Endothelial cell of umbilical vein (primary cell): ENCODE data around the gene POP7. TPM values are rescaled to one million over a fixed set of nuclear protein-coding genes. Genes with fewer than 3 reads are reported as not detected.

Source experiments
- BruUV-seq: library from RNA; stranded (reverse); fragments of 400-500 nt; replicated peaks from 2 replicates; lab custom pipeline; 2021; lab: Mats Ljungman, UMichigan
- CTCF ChIA-PET: fragments of 300-600, 350-600 bp; sonication (Branson Sonifier 250); formaldehyde crosslinking; loops from one replicate; lab custom pipeline; 2021; ENCODE audit warnings: antibody characterized with exemption, inconsistent platforms; lab: Charles Lee
- POLR2A ChIA-PET: fragments of 300-600, 350-600 bp; sonication (Branson Sonifier 250); formaldehyde crosslinking; loops from one replicate; lab custom pipeline; 2021; ENCODE audit warnings: antibody characterized with exemption, inconsistent platforms; lab: Charles Lee
- DNase-seq: peaks from one replicate; pipeline ENCODE4 v3.0.0-alpha.2; 2011; ENCODE audit warnings: low read depth, low spot score
- FAIRE-seq: peaks from 2 replicates; lab custom pipeline; 2011; peaks lifted over from hg19 to GRCh38; lab: Jason Lieb, UNC
- H2AFZ ChIP-seq: 2 replicates; pipeline ENCODE4 v1.6.0; 2012; ENCODE audit warnings: low read depth, low read length, control low read depth, inconsistent platforms
- H3K27ac ChIP-seq: 2 replicates; pipeline ENCODE4 v1.5.1; 2011; ENCODE audit warnings: low read depth, mild to moderate bottlenecking, control low read depth, low read length, moderate library complexity; ENCODE audit not compliant: insufficient read depth
- H3K27me3 ChIP-seq, 2 experiments: 2 replicates each; pipeline versions ENCODE4 v1.6.0 to v1.6.1; 2011; ENCODE audit warnings: low read length in 2 of 2, mixed read lengths in 1 of 2; ENCODE audit not compliant: control insufficient read depth in 2 of 2, insufficient read depth in 2 of 2
- H3K36me3 ChIP-seq, 2 experiments: 2 replicates in 1 of 2; 3 replicates in 1 of 2; pipeline ENCODE4 v1.5.1; 2011; ENCODE audit warnings: low read length in 2 of 2, mild to moderate bottlenecking in 1 of 2, moderate library complexity in 1 of 2; ENCODE audit not compliant: control insufficient read depth in 2 of 2, insufficient read depth in 2 of 2; ENCODE audit errors: extremely low read depth in 1 of 2
- H3K4me1 ChIP-seq: 3 replicates; pipeline ENCODE4 v1.5.1; 2011; ENCODE audit warnings: mild to moderate bottlenecking, low read length; ENCODE audit not compliant: control insufficient read depth, insufficient read depth; ENCODE audit errors: extremely low read depth
- H3K4me2 ChIP-seq: 2 replicates; pipeline ENCODE4 v1.6.1; 2011; ENCODE audit warnings: low read length, control low read depth, mixed read lengths; ENCODE audit not compliant: insufficient read depth
- H3K4me3 ChIP-seq, 3 experiments: fragments of 200-600 bp in 1 of 3; sonication (generic), shearing (Covaris generic) in 1 of 3; replicated peaks in 1 of 3; 2 replicates each; pipeline ENCODE4 v1.5.1; 2011 to 2016; ENCODE audit warnings: control low read depth in 3 of 3, low read length in 3 of 3, mild to moderate bottlenecking in 2 of 3, inconsistent platforms in 1 of 3, low read depth in 1 of 3, moderate library complexity in 1 of 3; ENCODE audit not compliant: insufficient read depth in 1 of 3
- H3K79me2 ChIP-seq: 2 replicates; pipeline ENCODE4 v1.6.0; 2012; ENCODE audit warnings: low read length, inconsistent platforms; ENCODE audit not compliant: control insufficient read depth, insufficient read depth
- H3K9ac ChIP-seq: replicated peaks from 2 replicates; pipeline ENCODE3; 2011; ENCODE audit warnings: low read length, control low read depth; ENCODE audit not compliant: insufficient read depth; ENCODE audit errors: extremely low read depth
- H3K9me1 ChIP-seq: replicated peaks from 3 replicates; pipeline ENCODE4 v1.6.0; 2011; ENCODE audit warnings: mild to moderate bottlenecking, low read length; ENCODE audit not compliant: control insufficient read depth, insufficient read depth; ENCODE audit errors: extremely low read depth
- H3K9me3 ChIP-seq: replicated peaks from 2 replicates; pipeline ENCODE4 v1.5.1; 2012; ENCODE audit warnings: low read length, inconsistent platforms; ENCODE audit not compliant: control insufficient read depth, insufficient read depth
- H4K20me1 ChIP-seq: replicated peaks from 2 replicates; pipeline ENCODE3; 2011; ENCODE audit warnings: mild to moderate bottlenecking, low read length; ENCODE audit not compliant: control insufficient read depth, insufficient read depth; ENCODE audit errors: extremely low read depth
- CTCF ChIP-seq, 2 donors: IDR thresholded peaks; 1 replicate in 1 of 2; 2 replicates in 1 of 2; pipeline ENCODE4 v1.5.1; 2011; ENCODE audit warnings: low read length in 2 of 2, mild to moderate bottlenecking in 2 of 2, moderate library complexity in 2 of 2, control low read depth in 1 of 2, inconsistent platforms in 1 of 2, low read depth in 1 of 2; ENCODE audit not compliant: insufficient read depth in 1 of 2; ENCODE audit errors: extremely low read depth in 1 of 2
- EZH2 ChIP-seq: IDR thresholded peaks from 2 replicates; pipeline ENCODE4 v1.6.1; 2012; ENCODE audit warnings: borderline replicate concordance, low read depth, mild to moderate bottlenecking, moderate library complexity, low read length, inconsistent platforms; ENCODE audit not compliant: severe bottlenecking
- FOS ChIP-seq: IDR thresholded peaks from 2 replicates; pipeline ENCODE4 v1.6.1; 2011; ENCODE audit warnings: mild to moderate bottlenecking, low read length, moderate library complexity, borderline replicate concordance; ENCODE audit not compliant: insufficient read depth
- GATA2 ChIP-seq: IDR thresholded peaks from 2 replicates; pipeline ENCODE4 v1.7.0; 2011; ENCODE audit warnings: low read depth, mild to moderate bottlenecking, moderate library complexity, mixed read lengths, low read length; ENCODE audit not compliant: insufficient read length, insufficient read depth
- JUN ChIP-seq: IDR thresholded peaks from 2 replicates; pipeline ENCODE4 v1.6.1; 2011; ENCODE audit warnings: borderline replicate concordance, low read depth; ENCODE audit not compliant: insufficient read length, insufficient read depth
- MAX ChIP-seq: IDR thresholded peaks from 2 replicates; pipeline ENCODE4 v1.6.1; 2011; ENCODE audit not compliant: insufficient read depth, insufficient read length
- MYC ChIP-seq: IDR thresholded peaks from one replicate; pipeline ENCODE4 v1.6.1; 2011; ENCODE audit warnings: mild to moderate bottlenecking, low read depth, low read length
- POLR2A ChIP-seq: IDR thresholded peaks from 2 replicates; pipeline ENCODE4 v1.6.1; 2012; ENCODE audit warnings: low read depth, mild to moderate bottlenecking, control low read depth, low read length
- POLR2AphosphoS5 ChIP-seq: IDR thresholded peaks from 2 replicates; pipeline ENCODE4 v1.6.1; 2012; ENCODE audit warnings: low read depth, mild to moderate bottlenecking, control low read depth, low read length, moderate library complexity; ENCODE audit not compliant: insufficient read depth
- dilution Hi-C: fragments of 300-500 bp; cut with MboI; formaldehyde crosslinking; loops from one replicate; pipeline ENCODE4 v1.15.0; 2019; ENCODE audit warnings: low sequenced_read_pairs; ENCODE audit not compliant: extremely low pct_ligation_motif_present
- intact Hi-C: fragments of 100-400 bp; cut with micrococcal nuclease; formaldehyde crosslinking; loops from one replicate; pipeline ENCODE4 v1.10.0; 2022
- polyA plus RNA-seq, 4 experiments: library from polyadenylated mRNA; depleted of rRNA in 3 of 4; stranded (reverse) in 3 of 4; unstranded in 1 of 4; fragments of >200 nt; gene quantifications; 2 replicates each; pipeline versions ENCODE4 v1.2.1 to v1.2.3, GENCODE V29; 2011 to 2012; ENCODE audit warnings: missing spikeins in 1 of 4
- total RNA-seq: library from RNA; stranded (reverse); gene quantifications from 2 replicates; pipeline ENCODE4 v1.2.3, GENCODE V29; 2021

Gene POP7
- total and polyA plus RNA-seq, 2 donors (not counting 3 experiments of a cell fraction or from before 2014, with no cell fraction given): 47.4 to 48.8 TPM

GRCh38 chr7:100726996-100727761 is 21.3 kb downstream of the POP7 start:
- H3K36me3 ChIP-seq: no peaks in the 10 kb centered on the region
- no peaks in the 10 kb centered on the region for H3K4me1 ChIP-seq
- no peak overlapping the region for H3K4me3 ChIP-seq
- POLR2A ChIA-PET: interaction anchor here (0.6 kb wide), 1 partner anchor 36 kb away, joined by 5 read pairs; no protein-coding TSS in a partner anchor
- H4K20me1 ChIP-seq: no peaks in the 10 kb centered on the region
- no peaks in the 10 kb centered on the region for H3K9me3 ChIP-seq
- H3K9ac ChIP-seq: no peak overlapping the region
- H3K79me2 ChIP-seq: no peaks in the 10 kb centered on the region
- H3K27me3 ChIP-seq: peaks cover 4 to 11% of the 10 kb centered on the region in 2 experiments
- DNase-seq: no peak
- H3K27ac ChIP-seq: no peak overlapping the region
- H3K4me2 ChIP-seq: no peak overlapping the region
- dilution Hi-C loops: no loop called here
- no peaks in the 10 kb centered on the region for H3K9me1 ChIP-seq
- no TSS peak for BruUV-seq
- FAIRE-seq: no peak
- intact Hi-C loops: no loop called here
- CTCF ChIA-PET: interaction anchor here (0.9 to 5.2 kb wide), 5 partner anchors 11 to 163 kb away, joined by 3 to 90 read pairs (median 3); partner anchors contain the start of genes FBXO24 and POP7
- no peak overlapping the region for H2AFZ ChIP-seq
- no peak for TF ChIP-seq MAX
- TF ChIP-seq EZH2: no peak
- TF ChIP-seq GATA2: no peak
- no peak for TF ChIP-seq JUN
- no peak for TF ChIP-seq FOS
- no peak for TF ChIP-seq MYC
- TF ChIP-seq CTCF (IDR thresholded peaks at IDR 0.05; ENCODE audit: extremely low read depth in 1 of 2, insufficient read depth in 1 of 2, low read depth in 1 of 2, low read length in 2 of 2): no peak
- no peak for TF ChIP-seq POLR2AphosphoS5
- TF ChIP-seq POLR2A: no peak
